Stimulated activated CD8-positive, alpha-beta memory T cell treated with anti-CD3 and anti-CD28 coated beads, Interleukin-7, amount 100 ng/mL, for 24 hours (primary cell): Measurements from ENCODE around the gene CXCL6.

Source experiments
- DNase-seq: peaks from one replicate; pipeline ENCODE4 v3.0.0-alpha.2; 2020; ENCODE audit warnings: low read depth

CXCL6 gene

DNA sequence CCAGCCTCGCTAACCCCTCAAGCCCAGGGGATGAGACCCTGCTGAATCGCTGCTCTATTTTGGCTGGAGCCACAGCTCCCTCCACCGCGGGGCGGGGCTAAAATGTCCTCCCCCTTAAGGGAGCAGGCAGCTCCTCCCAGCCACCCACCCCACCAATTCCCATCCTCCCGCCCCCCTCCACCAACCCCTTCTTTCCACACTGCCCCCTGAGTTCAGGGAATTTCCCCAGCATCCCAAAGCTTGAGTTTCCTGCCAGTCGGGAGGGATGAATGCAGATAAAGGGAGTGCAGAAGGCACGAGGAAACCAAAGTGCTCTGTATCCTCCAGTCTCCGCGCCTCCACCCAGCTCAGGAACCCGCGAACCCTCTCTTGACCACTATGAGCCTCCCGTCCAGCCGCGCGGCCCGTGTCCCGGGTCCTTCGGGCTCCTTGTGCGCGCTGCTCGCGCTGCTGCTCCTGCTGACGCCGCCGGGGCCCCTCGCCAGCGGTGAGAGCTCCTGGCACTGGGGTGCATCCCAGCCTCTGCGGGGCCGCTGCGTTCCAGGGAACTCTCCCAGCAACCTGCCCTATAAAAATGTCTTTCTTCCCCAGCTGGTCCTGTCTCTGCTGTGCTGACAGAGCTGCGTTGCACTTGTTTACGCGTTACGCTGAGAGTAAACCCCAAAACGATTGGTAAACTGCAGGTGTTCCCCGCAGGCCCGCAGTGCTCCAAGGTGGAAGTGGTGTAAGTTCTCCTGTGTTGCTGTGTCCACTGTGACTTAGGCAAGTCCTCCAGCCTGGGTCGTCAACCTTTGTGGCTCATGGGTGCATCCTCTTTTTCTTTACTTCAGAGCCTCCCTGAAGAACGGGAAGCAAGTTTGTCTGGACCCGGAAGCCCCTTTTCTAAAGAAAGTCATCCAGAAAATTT lies at the start of gene CXCL6:
Gene CXCL6, plus strand, starts transcription at position 306 of the 907 bp plus-strand sequence. Its CDS starts 73 bp downstream, at position 379.
- no peak for DNase-seq

DNA sequence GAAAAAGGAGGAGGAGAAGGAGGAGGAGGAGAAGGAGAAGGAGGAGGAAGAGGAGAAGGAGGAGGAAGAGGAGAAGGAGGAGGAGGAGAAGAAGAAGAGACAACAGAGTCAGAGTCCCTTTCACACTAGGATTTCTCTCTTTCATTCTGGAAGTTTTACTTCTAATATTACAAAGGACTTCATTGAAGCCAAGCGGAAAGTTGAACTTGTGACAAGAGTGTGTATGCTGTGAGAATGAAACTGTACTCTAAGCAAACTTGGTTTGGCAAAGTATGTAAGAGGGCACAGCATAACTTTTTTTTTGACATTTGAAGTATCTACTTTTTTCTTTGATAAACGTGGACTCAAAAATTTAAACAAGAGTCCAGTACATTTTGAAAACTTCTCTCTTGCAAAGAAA lies 48.1 kb upstream of the CXCL6 start:
- no peak for DNase-seq

DNA sequence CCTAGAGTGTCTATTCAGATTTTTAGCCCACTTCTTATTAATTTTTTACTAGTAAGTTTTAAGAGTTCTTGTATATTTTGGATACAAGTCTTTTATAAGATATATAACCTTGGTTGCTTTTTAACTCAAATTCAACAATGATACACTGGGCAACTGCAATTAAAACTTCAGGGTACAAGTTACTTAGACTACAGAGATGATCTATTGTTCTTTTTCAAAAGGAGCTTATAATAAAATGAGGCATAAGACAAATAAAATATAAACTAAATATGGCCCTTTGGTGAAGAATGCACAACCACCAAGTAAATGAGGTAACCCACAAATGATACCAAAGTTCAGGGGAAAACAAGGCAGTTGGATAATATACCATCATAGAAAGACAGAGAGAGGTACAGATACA lies 37.6 kb upstream of the CXCL6 start:
- no peak for DNase-seq

DNA sequence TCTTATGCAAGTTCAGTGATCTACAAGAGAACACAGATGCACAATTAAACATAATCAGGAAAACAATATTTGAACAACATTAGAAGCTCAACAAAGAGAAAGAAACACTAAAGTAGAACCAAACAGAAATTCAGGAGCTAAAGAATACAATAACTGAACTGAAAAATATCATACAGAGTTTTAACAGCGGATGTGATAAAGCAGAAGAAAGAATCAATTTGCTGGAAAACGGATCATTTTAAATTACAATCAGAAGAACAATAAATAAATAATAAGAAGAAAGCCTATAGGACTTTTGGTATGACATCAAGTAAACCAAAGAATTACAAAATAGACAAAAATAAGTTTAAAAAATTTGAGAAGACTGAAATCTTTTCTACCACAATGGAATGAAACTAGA lies 36.3 kb upstream of the CXCL6 start:
- DNase-seq: no peak

DNA sequence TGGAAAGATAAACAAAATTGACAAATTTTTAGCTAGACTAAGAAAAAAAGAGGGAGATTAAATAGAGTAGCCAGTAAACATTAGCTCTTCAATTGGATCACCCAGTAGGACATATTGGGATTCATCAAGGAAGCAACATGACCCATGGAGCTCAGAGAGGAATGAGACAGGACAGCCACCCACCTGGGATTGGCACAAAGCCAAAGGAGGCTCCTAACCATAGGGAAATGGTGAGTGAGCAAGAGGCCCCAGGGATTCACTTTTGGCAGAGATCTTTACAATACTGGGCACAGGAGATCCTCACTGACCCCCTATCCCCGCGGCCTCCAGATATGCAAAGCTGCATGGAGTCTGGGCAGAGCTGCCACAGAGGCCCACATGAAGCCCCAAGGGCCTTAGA lies 34.8 kb upstream of the CXCL6 start:
- DNase-seq: no peak

DNA sequence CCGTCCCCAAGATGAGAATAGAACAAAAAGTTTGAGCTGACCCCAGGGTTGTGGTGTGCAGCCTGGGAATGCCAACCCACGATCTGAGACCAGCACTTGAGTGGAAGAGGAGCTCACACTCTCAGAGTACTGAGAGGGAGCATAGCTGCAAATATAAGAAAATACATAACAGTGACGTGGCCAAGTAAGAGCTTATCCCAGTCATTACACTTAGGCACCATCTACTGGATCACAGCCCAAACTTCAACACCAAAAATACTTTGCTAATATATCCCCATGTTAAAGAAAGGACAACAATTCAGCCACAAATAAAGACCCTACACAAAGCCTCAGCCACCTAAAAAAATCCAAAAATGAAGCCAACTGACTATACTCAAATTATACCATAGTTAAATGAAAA lies 33.3 kb upstream of the CXCL6 start:
- DNase-seq: no peak

DNA sequence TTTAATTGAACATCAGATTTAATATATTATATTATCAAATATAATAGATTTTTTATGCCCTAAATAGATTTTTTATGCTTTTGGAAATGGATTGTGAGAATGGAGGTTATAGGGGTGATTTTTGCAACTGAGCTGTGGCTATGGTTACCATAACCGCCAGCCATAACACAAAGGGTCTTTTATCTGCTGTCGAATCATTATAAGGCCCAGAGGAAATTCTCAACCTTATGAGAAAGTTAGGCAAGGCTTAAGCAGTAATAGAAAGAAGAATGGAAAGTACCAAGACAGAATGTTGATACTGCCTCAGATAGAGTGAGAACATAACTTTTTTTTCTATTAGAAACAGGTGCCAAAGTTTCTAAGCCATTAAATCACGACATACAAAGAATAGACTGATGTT lies 26.3 kb upstream of the CXCL6 start:
- no peak for DNase-seq

DNA sequence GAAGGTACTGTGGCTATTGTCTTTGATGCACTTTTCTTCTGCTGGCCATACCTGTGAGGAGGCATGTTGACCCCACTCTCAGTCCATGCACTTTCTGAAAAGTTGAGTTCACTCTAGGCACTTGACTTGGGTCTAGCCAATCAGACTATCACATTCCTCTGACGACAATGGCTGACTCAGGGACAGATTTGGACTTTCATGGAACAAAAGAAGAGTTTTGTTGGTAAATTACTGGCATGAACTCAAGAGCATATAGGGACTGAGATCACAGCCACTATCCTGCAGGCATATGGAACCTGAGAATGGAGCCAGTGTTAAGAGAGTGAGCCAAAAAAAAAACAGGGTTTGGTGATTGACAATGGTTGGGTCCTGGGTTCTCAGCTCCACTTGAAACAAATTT lies 24.6 kb upstream of the CXCL6 start:
- no peak for DNase-seq

DNA sequence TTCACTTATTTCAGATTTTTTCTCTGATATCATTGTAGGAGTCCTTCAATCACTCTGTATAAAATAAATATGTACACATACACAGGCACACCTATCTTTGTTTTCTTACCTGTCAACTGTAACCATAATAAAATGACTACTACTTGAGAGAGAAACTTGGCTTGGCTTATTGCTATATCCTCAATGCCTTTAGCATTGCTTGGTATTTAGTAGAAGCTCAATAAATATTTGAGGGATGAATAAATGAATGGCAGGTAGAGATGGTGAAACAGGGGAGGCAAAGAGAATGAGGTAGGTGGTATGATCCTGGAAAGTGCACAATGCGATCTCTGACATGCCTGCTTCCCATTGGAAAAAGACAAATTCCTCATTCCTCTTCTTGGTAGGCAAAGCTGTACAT lies 21.8 kb upstream of the CXCL6 start:
- no peak for DNase-seq

DNA sequence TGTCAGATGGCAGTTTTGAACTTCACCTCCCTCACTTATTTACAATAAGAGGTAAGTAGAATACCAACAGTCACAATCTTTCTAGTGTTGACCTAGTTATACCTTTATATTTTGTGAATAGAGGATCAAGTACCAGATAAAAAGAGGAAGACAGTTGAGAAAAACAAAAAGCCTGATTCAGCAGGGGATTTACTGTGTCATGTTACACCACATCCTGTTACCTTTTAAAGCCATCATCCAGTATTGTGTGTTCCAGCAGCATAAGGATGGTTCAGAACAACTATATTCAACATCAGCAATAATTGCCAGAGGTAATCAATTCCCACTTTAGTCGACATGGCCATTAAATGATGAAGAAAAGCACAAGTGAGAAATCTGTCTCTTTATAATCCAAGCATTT lies 21.3 kb upstream of the CXCL6 start:
- no peak for DNase-seq

DNA sequence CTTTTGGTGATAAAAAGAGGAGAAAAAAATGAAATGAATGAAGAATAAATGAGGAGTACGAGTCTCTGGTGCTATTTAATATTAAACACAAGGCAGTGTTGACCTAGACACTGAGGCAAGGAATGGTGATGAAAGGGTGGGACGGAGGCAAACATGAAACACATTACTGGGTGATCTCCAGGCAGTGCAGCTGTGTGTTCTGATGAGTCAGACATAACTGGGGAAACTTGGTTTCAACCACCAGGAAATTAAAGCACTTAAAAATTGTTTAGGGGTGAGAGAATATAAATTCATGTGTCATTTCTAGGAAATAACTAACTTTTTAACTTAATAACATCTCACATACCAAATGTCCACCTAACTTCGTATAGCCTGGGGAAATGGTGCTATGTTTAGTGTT lies 19.7 kb upstream of the CXCL6 start:
- no peak for DNase-seq

DNA sequence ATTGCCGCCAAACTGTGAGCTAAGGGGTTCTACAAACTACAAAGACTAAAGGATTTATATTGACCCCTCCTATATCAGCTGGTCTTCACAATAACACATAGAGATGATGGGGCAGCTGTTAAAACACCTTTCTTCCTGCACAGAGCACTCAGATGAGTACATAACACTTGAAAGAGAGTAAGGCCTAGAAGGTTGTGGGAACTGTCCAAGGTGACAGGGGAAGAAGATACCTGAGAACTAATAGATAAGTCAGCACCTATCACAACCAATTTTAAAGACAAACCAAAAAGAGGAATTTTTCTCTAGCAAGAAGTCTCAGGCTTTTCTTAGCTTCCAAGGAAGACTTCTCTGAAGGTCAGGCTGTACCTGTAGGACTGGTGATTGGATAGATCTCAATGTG lies 19.1 kb upstream of the CXCL6 start:
- no peak for DNase-seq

DNA sequence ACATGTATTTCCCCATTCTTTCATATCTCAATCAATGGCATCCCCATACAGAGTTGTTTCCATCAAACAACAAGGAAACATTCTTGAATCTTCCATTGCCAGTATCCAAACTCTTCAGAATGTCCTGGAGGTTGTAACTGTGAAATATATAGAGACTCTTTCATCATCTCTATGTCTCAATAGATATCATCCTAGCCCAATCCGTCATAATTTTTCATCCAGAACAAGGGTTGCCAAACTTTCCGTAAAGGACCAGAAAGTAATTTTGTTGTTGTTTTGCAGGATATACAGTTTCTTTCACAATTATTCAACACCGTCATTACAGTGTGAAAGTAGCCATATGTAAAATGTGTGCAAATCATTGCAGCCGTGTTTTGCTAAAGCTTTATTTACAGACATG lies 15.2 kb upstream of the CXCL6 start:
- DNase-seq: no peak

DNA sequence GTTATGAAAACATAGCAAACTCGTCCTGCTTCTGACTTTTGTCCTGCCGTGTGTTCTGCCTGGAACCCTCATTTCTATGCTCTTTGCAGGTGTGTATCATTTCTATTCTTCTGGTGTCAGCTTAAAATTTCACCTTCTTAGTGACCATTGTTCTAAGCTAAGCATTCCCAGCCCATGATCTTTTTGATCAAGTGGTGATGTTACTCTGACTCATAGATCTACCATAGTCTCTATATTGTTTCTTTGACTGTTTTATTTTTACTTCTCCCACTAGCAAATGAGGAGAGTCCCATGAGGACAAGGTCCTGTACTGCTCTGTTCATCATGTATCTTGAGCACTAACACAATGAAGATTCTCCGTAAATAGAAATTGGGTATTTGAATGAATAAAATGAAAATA lies 14.1 kb upstream of the CXCL6 start:
- DNase-seq: no peak

DNA sequence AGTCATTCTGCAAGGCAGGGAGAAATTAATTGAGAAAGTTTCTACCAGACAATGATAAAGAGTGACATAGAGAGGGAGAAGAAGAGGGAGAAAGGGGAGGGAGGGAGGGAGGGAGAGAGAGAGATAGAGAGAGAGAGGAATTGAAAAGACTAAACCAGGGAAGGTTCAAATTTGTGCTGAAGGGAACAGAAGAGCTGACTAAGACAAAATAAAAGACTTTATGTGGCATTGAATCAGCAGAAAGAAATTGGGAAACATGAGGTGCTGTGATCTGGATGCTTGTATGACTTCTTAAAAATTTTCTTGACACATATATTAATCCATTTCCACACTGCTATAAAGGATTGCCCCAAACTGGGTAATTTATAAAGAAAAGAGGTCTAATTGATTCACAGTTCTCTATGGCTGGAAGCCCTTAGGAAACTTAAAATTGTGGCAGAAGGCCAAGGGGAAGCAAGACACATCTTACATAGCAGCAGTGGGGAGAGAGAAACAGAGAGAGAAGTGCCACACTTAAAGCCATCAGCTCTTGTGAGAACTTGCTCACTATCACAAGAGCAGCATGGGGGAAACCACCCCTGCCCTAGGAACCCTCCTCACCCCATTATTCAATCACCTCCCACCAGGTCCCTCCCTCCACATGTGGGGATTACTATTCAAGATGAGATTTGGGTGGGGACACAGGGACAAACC lies 13.5 kb upstream of the CXCL6 start:
- DNase-seq: no peak

DNA sequence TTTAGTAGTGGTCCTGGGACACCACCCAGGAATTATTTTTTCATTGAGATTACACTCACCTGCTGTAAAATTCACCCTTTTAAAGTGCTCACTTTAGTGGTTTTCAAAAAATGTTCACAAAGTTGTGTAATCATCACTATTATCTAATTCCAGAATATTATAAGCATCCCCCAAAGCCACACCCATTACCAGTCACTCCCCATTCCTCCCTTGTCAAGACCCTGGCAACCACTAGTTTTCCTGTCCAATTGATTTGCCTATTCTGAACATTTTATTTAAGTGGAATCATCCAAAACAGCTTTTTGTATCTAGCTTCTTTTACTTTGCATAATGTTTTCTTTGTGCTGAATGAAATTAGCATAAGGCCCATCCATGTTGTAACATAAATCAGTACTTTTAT lies 12.7 kb upstream of the CXCL6 start:
- no peak for DNase-seq

DNA sequence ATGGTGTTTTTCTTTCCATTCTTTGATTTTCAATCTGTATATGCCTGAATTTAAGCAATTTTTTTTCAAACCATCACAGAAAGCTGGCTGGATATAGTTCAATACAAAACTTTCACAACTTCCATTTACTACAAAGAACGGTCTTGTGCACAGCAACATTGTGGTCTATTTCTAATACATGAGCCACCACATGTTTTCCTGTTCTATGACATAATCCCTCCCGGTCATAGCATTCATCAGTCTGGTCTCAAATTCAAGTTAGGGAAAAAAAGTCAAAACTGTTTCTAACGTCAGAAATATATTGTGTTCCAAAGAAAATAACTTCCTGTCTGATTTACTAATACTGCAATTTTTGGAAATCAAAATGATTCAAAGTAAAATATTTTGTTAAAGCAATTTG lies 7.5 kb upstream of the CXCL6 start:
- DNase-seq: no peak

DNA sequence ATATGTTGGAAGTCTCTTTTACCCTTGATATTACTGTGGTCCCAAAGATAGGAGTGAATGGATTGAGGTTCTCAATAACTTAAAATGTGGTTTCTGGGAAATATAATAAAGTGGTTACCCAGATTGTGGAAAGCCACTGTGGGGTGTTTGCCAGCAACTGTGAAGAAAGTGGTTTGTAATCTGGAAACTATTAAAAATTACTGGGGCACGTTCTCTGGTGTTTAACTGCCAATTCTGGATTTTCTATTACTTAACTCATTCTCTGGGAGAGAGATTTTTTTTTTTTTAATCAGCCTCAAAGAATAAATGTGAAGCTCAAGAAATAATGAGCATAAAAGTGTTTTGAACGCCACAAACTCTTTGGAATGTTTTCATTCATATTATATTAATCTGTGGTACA lies 4.9 kb upstream of the CXCL6 start:
- no peak for DNase-seq

DNA sequence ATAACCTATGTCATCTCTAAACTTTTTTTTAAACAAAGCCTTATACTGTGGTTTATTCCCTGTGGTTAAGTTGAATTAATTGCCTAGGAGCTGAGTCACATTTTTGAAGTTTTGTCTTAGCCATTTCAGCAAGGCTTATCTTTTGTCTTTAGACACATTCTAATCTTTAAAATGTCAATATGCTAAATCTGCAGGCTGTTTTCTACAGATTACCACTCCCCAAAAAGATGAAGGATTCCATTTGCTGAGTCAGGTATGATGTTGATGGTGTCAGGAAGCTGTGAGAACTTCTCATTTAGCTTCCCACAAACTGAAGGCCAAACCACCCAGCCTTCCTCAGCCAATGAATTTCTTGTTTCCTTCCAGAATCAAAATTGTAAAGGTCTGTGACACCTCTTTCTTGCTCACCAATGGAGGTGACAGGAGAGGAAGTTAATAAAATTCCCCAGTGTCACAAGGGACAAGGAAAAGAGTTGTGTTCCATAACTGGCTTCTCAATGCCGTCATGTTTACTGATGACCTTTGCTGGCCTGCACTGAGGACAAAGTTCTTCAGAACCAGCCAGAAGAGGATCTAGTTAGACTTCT lies 3.7 kb upstream of the CXCL6 start:
- DNase-seq: no peak

DNA sequence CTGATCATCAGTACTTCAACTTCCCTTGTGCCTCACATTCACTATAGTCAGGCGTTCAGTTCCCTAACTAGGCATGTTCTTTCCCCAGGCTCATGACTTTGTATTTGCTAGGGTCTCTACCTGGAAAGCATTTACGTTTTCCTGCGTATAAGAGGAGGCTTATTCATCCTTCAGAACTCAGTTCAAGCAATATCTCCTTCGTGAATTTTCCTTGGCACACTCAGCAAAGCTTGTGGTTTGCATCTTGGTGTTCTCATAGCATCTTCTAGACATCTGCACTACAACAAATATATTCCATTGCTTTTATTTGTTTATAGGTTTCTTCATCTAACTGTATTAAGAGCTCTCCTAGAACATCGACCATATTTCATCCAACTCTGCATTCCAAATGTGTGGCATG lies 2.6 kb downstream of the CXCL6 start:
- no peak for DNase-seq

DNA sequence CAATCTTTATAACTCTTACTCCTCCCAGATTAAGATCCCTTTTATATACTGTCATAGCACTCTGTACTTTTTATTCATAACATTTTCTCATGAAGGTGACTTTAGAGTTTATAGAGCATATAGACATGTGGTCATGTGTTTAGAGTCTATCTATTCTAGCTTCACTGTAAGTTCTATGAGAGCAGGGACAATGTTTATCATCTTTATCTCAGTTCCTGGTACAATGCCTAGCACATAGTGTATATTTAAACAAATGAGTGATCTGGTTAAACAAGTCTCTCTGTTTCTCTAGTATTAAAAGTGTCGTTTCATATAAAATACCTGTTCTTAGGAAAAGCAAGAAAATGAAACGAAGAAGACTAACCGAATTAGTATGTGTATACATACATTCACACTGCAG lies 3.2 kb downstream of the CXCL6 start:
- DNase-seq: no peak

DNA sequence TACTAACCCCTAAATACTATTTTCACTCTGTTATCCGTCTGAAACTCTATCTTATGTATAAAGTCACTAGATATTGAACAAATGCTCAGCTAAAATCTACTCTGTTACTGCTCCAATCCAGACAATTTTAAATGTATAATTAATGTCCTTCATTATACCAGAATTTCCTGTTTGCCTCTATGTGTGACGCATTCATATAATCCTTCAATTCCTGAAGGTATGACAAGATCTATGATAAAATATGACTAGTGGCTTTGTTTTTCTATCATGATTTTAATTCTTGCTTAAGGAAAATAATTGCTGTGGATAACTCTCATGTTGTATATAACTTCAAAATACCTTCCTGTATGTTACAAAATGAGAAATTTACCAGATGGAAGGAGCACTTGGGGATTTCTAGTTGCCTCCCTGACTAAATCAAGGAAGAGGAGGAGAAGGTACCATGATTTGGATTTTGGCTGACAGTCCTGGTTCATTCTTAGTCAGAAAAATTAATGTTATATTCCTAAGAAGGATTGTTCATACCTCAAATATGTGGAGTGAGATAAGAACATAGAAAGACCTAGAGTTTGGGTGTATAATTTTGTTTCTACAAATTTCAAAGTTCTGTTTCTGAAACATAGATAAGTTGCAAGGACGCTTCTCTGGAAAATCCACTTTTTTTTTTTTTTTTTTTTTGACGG lies 4.9 kb downstream of the CXCL6 start:
- DNase-seq: no peak

DNA sequence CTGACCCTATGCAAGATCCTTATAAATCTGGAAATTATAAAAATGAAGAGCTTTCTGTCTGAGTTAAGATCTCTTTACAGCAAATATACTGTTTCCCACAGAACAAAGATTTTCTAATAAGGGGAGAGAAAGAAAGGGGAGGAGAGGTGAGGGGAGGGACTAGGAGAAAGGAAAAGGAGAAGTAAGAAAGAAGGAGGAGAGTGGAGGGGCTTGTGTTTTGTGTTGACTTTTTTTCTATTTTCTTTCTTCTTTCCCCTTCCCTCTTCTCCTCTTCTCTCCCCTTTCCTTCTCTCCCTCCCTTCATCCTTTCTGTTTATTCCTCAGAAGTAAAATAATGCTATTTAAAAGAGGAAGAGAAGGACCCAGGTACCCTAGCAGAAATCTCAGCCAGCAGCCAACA lies 6.2 kb downstream of the CXCL6 start:
- no peak for DNase-seq
